Kidney tubule cell (primary cell): ENCODE results near the gene LRCH3.

Experiments used
- DNase-seq: peaks from one replicate; pipeline ENCODE4 v3.0.0-alpha.2; 2018; ENCODE audit warnings: low spot score

The LRCH3 gene

GRCh38 chr3:197936819-197937384 lies 145.8 kb downstream of the LRCH3 start:
- DNase-seq, result no peak
